Effector memory CD8-positive, alpha-beta T cell (primary cell): ENCODE results near the gene BRF1.
A peak's percentile ranks its signal among the peaks of the same experiment; 100 is the strongest.

Source experiments
- ATAC-seq: fragments of 150-1000 bp; cut with Tn5 transposase; replicated peaks from 2 replicates; pipeline ENCODE4 v1.10.0; 2021; ENCODE audit warnings: mild to moderate bottlenecking, moderate library complexity
- DNase-seq, 3 experiments: peaks; one replicate each; pipeline ENCODE4 v3.0.0; 2021
- H3K27ac Mint-ChIP-seq, 2 donors: one replicate each; pipeline ENCODE4 v1.8.0; 2022; ENCODE audit warnings: mild to moderate bottlenecking in 2 of 2, mixed read lengths in 2 of 2, moderate library complexity in 2 of 2
- H3K27me3 Mint-ChIP-seq, 2 donors: one replicate each; pipeline ENCODE4 v1.8.0; 2022; ENCODE audit warnings: mixed read lengths in 2 of 2
- H3K36me3 Mint-ChIP-seq: one replicate; pipeline ENCODE4 v1.8.0; 2022; ENCODE audit warnings: mild to moderate bottlenecking, moderate library complexity, mixed read lengths; ENCODE audit not compliant: insufficient read depth
- H3K4me1 Mint-ChIP-seq, 2 donors: one replicate each; pipeline ENCODE4 v1.8.0; 2022; ENCODE audit warnings: low read depth in 2 of 2, mixed read lengths in 2 of 2
- H3K4me3 Mint-ChIP-seq, 2 donors: one replicate each; pipeline ENCODE4 v1.8.0; 2022; ENCODE audit warnings: mild to moderate bottlenecking in 2 of 2, mixed read lengths in 2 of 2, moderate library complexity in 2 of 2
- H3K9me3 Mint-ChIP-seq, 2 donors: one replicate each; pipeline ENCODE4 v1.8.0; 2022; ENCODE audit warnings: mixed read lengths in 2 of 2

The BRF1 gene

GRCh38 chr14:105212541-105213300 lies 88.1 kb downstream of the BRF1 start:
- peaks cover 14% of the 10 kb centered on the region for H3K36me3 Mint-ChIP-seq
- no peaks in the 10 kb centered on the region for H3K9me3 Mint-ChIP-seq
- H3K27ac Mint-ChIP-seq = no peak overlapping the region
- no peaks in the 10 kb centered on the region for H3K27me3 Mint-ChIP-seq
- no peak for DNase-seq
- H3K4me1 Mint-ChIP-seq = peaks cover 2 to 7% of the 10 kb centered on the region in 2 donors
- H3K4me3 Mint-ChIP-seq = no peak overlapping the region
- no peak for ATAC-seq

GRCh38 chr14:105211758-105212089 lies 89.1 kb downstream of the BRF1 start:
- DNase-seq (no peak), ATAC-seq (no peak)
- no peak overlapping the region for H3K4me3 Mint-ChIP-seq
- peaks cover 9% of the 10 kb centered on the region for H3K36me3 Mint-ChIP-seq
- no peak overlapping the region for H3K27ac Mint-ChIP-seq
- H3K9me3 Mint-ChIP-seq = no peaks in the 10 kb centered on the region
- H3K4me1 Mint-ChIP-seq = peaks cover 2 to 7% of the 10 kb centered on the region in 2 donors
- H3K27me3 Mint-ChIP-seq = no peaks in the 10 kb centered on the region

GRCh38 chr14:105211086-105211757 lies 89.6 kb downstream of the BRF1 start:
- Mint-ChIP-seq H3K4me1 (peaks cover 3 to 7% of the 10 kb centered on the region in 2 donors), H3K9me3 (no peaks in the 10 kb centered on the region), H3K36me3 (peaks cover 9% of the 10 kb centered on the region), H3K27ac (no peak overlapping the region), H3K27me3 (no peaks in the 10 kb centered on the region), H3K4me3 (no peak overlapping the region)
- ATAC-seq (no peak), DNase-seq (no peak)

GRCh38 chr14:105210266-105211025 lies 90.4 kb downstream of the BRF1 start:
- no peak overlapping the region for H3K27ac Mint-ChIP-seq

GRCh38 chr14:105209646-105210045 lies 91.2 kb downstream of the BRF1 start:
- no peaks in the 10 kb centered on the region for H3K27me3 Mint-ChIP-seq
- ATAC-seq = no peak
- no peaks in the 10 kb centered on the region for H3K9me3 Mint-ChIP-seq
- no peak for DNase-seq
- H3K4me1 Mint-ChIP-seq = peaks cover 0 to 2% of the 10 kb centered on the region in 2 donors
- peaks cover 19% of the 10 kb centered on the region for H3K36me3 Mint-ChIP-seq
- H3K27ac Mint-ChIP-seq = no peak overlapping the region
- no peak overlapping the region for H3K4me3 Mint-ChIP-seq

More at GRCh38 chr14:105210266-105211025, 90.4 kb downstream of the BRF1 start:
- peaks cover 3 to 7% of the 10 kb centered on the region in 2 donors for H3K4me1 Mint-ChIP-seq
- no peak for ATAC-seq
- H3K36me3 Mint-ChIP-seq = peaks cover 14% of the 10 kb centered on the region
- H3K27me3 Mint-ChIP-seq = no peaks in the 10 kb centered on the region
- H3K9me3 Mint-ChIP-seq = no peaks in the 10 kb centered on the region
- H3K4me3 Mint-ChIP-seq = no peak overlapping the region
- no peak for DNase-seq

GRCh38 chr14:105209091-105209490 lies 91.7 kb downstream of the BRF1 start:
- no peak for DNase-seq
- Mint-ChIP-seq H3K4me1 (peaks cover 0 to 4% of the 10 kb centered on the region in 2 donors), H3K36me3 (peaks cover 19% of the 10 kb centered on the region), H3K27me3 (no peaks in the 10 kb centered on the region), H3K27ac (no peak overlapping the region), H3K9me3 (no peaks in the 10 kb centered on the region), H3K4me3 (no peak overlapping the region)
- ATAC-seq = no peak

GRCh38 chr14:105208738-105209075 lies 92.1 kb downstream of the BRF1 start:
- Mint-ChIP-seq H3K4me3 (peak overlapping the region in 1 of 2 donors; percentile 15), H3K4me1 (peaks cover 0 to 6% of the 10 kb centered on the region in 2 donors), H3K36me3 (peaks cover 19% of the 10 kb centered on the region), H3K9me3 (no peaks in the 10 kb centered on the region), H3K27me3 (no peaks in the 10 kb centered on the region), H3K27ac (peak overlapping the region in 1 of 2 donors; percentile 83)
- no peak for DNase-seq
- no peak for ATAC-seq

- no peaks in the 10 kb centered on the region for H3K27me3 Mint-ChIP-seq
- peak overlapping the region in 1 of 2 donors; percentile 15 for H3K4me3 Mint-ChIP-seq
- H3K4me1 Mint-ChIP-seq = peaks cover 0 to 6% of the 10 kb centered on the region in 2 donors
- H3K27ac Mint-ChIP-seq = peak overlapping the region in 1 of 2 donors; percentile 83
- ATAC-seq (no peak), DNase-seq (no peak)
- peaks cover 21% of the 10 kb centered on the region for H3K36me3 Mint-ChIP-seq
- H3K9me3 Mint-ChIP-seq = no peaks in the 10 kb centered on the region
These were observed 92.6 kb downstream of the BRF1 start for GRCh38 chr14:105207996-105208737.

GRCh38 chr14:105207460-105207901 lies 93.3 kb downstream of the BRF1 start:
- ATAC-seq = no peak
- Mint-ChIP-seq H3K27me3 (no peaks in the 10 kb centered on the region), H3K9me3 (no peaks in the 10 kb centered on the region), H3K27ac (no peak overlapping the region), H3K36me3 (peaks cover 24% of the 10 kb centered on the region), H3K4me1 (peaks cover 0 to 6% of the 10 kb centered on the region in 2 donors), H3K4me3 (no peak overlapping the region)
- no peak for DNase-seq

GRCh38 chr14:105206873-105207272 lies 93.9 kb downstream of the BRF1 start:
- Mint-ChIP-seq H3K27me3 (no peaks in the 10 kb centered on the region), H3K4me3 (no peak overlapping the region), H3K9me3 (no peaks in the 10 kb centered on the region), H3K27ac (no peak overlapping the region), H3K4me1 (peaks cover 0 to 8% of the 10 kb centered on the region in 2 donors), H3K36me3 (peaks cover 23% of the 10 kb centered on the region)
- no peak for ATAC-seq
- no peak for DNase-seq

GRCh38 chr14:105205673-105206208 lies 95.1 kb downstream of the BRF1 start:
- H3K36me3 Mint-ChIP-seq = peaks cover 21% of the 10 kb centered on the region
- H3K27me3 Mint-ChIP-seq = peaks cover 1 to 3% of the 10 kb centered on the region in 2 donors
- DNase-seq (no peak), ATAC-seq (no peak)
- no peak overlapping the region for H3K4me3 Mint-ChIP-seq
- H3K4me1 Mint-ChIP-seq = peaks cover 0 to 11% of the 10 kb centered on the region in 2 donors
- H3K27ac Mint-ChIP-seq = peak overlapping the region in 1 of 2 donors; percentile 35
- H3K9me3 Mint-ChIP-seq = no peaks in the 10 kb centered on the region

- peaks cover 8 to 9% of the 10 kb centered on the region in 2 donors for H3K27me3 Mint-ChIP-seq
- peak overlapping the region in 1 of 2 donors; percentile 23 for H3K27ac Mint-ChIP-seq
- no peak for ATAC-seq
- no peaks in the 10 kb centered on the region for H3K9me3 Mint-ChIP-seq
- H3K4me3 Mint-ChIP-seq = no peak overlapping the region
- peaks cover 20% of the 10 kb centered on the region for H3K36me3 Mint-ChIP-seq
- no peak for DNase-seq
- H3K4me1 Mint-ChIP-seq = peaks cover 0 to 11% of the 10 kb centered on the region in 2 donors
These were observed 95.7 kb downstream of the BRF1 start for GRCh38 chr14:105204931-105205672.
